ENCODE data around the gene ERAP2.

ERAP2 gene

GRCh38 chr5:96957254-96958049, 81.2 kb downstream of the ERAP2 start:
- in situ Hi-C loops (cut with MboI; ENCODE audit: low sequenced_read_pairs): no loop called here

DNA sequence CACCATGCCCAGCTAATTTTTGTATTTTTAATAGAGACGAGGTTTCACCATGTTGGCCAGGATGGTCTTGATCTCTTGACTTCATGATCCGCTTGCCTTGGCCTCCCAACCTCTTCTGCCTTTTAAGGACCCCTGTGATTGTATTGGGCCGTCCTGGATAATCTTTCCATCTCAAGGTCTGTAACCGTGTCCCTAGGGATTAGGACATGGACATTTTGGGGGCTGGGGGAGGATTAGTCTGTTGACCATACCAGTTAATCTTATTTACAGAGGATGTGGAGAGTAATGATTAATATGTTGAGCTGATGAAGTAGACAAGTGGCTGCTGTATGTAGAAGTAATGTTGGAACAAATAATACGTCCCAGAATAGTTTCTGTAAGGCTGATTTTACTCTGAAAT, 82.7 kb downstream of the ERAP2 start:
- in situ Hi-C loops (cut with MboI; ENCODE audit: low sequenced_read_pairs): no loop called here

- in situ Hi-C loops (cut with MboI; ENCODE audit: low sequenced_read_pairs): no loop called here
Observed at GRCh38 chr5:96961053-96961452, 84.8 kb downstream of the ERAP2 start.

- in situ Hi-C loops (cut with MboI; ENCODE audit: low sequenced_read_pairs): no loop called here
Observed at GRCh38 chr5:96962540-96962991, 86.3 kb downstream of the ERAP2 start.

DNA sequence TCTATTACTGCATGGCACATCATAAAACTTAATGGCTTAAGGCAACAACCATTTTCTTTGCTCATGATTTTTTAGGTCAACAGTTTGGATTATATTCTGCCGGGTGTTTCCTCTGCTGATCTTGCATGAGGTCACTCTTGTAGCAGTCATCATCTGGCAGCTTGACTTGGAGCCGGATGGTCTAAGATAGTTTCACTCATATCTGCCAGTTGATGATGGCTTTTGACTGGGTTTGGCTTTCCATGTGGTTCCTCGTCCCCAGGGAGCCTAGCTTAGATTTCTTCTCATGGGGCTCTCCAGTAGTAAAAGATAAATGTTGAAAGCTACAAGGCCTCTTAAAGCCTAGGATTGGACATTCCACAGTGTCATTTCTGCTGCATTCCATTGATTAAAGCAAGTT, 87.0 kb downstream of the ERAP2 start:
- in situ Hi-C loops (cut with MboI; ENCODE audit: low sequenced_read_pairs): no loop called here

- in situ Hi-C loops (cut with MboI; ENCODE audit: low sequenced_read_pairs): no loop called here
Observed at GRCh38 chr5:96966801-96967200, 90.5 kb downstream of the ERAP2 start.

GRCh38 chr5:96967400-96967799, 91.1 kb downstream of the ERAP2 start:
- in situ Hi-C loops (cut with MboI; ENCODE audit: low sequenced_read_pairs): no loop called here

DNA sequence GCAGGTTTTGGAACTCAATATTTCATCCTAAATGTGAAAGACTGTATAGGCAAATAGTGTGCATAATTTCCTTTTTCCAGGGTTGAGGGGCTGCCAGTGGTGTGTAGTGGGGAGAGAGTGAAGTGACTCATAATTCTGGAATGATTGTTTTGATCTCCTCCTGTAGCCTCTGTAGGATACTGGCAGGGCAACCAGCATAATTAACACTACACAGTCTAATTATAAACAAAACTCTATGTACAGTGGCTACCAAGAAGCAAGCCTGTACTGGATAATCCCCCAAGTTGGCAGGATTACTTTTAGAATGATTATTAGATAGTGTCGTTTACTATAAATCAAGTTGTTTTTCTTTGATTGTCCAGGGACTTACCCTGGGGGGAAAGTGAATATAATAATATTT, 91.8 kb downstream of the ERAP2 start:
- in situ Hi-C loops (cut with MboI; ENCODE audit: low sequenced_read_pairs): no loop called here

GRCh38 chr5:96968614-96969013, 92.3 kb downstream of the ERAP2 start:
- in situ Hi-C loops (cut with MboI; ENCODE audit: low sequenced_read_pairs): no loop called here
